Mucosa of descending colon (tissue), 3 donors: ENCODE measurements around the gene RAD51C. TPM values are rescaled to one million over a fixed set of nuclear protein-coding genes. Genes with fewer than 3 reads are reported as not detected.

Source experiments
- ATAC-seq: fragments of 200-7000 bp; cut with Tn5 transposase; one replicate; pipeline ENCODE4 v1.9.1; 2020; ENCODE audit warnings: mild to moderate bottlenecking, moderate library complexity
- DNase-seq, 3 donors: peaks; one replicate each; pipeline ENCODE4 v3.0.0-alpha.2; 2020
- H3K36me3 ChIP-seq: fragments of 200-600 bp; one replicate; pipeline ENCODE4 v1.8.0; 2021; ENCODE audit warnings: low read depth, mild to moderate bottlenecking
- H3K4me1 ChIP-seq: fragments of 200-600 bp; one replicate; pipeline ENCODE4 v1.8.0; 2021; ENCODE audit warnings: low read depth, mild to moderate bottlenecking
- H3K4me3 ChIP-seq: fragments of 200-600 bp; one replicate; pipeline ENCODE4 v1.8.0; 2021; ENCODE audit warnings: mild to moderate bottlenecking
- H3K9me3 ChIP-seq: fragments of 200-600 bp; one replicate; pipeline ENCODE4 v1.8.0; 2021; ENCODE audit warnings: mild to moderate bottlenecking
- intact Hi-C, 2 donors: fragments of 100-400 bp; cut with DNase I in 1 of 2; cut with micrococcal nuclease in 1 of 2; formaldehyde crosslinking; loops; one replicate each; pipeline versions ENCODE4 v1.11.0 to v1.11.1; 2022; cut with DNase I, micrococcal nuclease
- total RNA-seq, 3 donors: library from RNA; stranded (reverse); fragmentation: NEBNext Ultra II Directional in 2 of 3; extraction: Animal tissue kit (Norgen Biotek cat#: 25700) in 2 of 3; gene quantifications; one replicate each; pipeline versions ENCODE4 v1.2.1 to v1.2.4, GENCODE V29; 2021 to 2023
- TF ChIP-seq, protein P1 (sequence below): fragments of 200-600 bp; IDR thresholded peaks from one replicate; pipeline ENCODE4 v1.8.0; 2022; ENCODE audit warnings: antibody characterized with exemption, mild to moderate bottlenecking
- donor health status: DM: no; HTN: no; CAD: no; lungs with moderate emphysema.
- donor health status: DM: no; HTN: no; CAD: no.
- donor health status: DM: no; HTN: yes; CAD: no.

The RAD51C gene
- total RNA-seq, 3 donors from 2014 or later: 6.2 to 20.3 (median 18.9) TPM

GRCh38 chr17:58755269-58755576 is 62.8 kb downstream of the RAD51C start:
- no peaks in the 10 kb centered on the region for H3K36me3 ChIP-seq
- H3K9me3 ChIP-seq: no peaks in the 10 kb centered on the region
- DNase-seq: no peak
- TF ChIP-seq, protein P1, sequence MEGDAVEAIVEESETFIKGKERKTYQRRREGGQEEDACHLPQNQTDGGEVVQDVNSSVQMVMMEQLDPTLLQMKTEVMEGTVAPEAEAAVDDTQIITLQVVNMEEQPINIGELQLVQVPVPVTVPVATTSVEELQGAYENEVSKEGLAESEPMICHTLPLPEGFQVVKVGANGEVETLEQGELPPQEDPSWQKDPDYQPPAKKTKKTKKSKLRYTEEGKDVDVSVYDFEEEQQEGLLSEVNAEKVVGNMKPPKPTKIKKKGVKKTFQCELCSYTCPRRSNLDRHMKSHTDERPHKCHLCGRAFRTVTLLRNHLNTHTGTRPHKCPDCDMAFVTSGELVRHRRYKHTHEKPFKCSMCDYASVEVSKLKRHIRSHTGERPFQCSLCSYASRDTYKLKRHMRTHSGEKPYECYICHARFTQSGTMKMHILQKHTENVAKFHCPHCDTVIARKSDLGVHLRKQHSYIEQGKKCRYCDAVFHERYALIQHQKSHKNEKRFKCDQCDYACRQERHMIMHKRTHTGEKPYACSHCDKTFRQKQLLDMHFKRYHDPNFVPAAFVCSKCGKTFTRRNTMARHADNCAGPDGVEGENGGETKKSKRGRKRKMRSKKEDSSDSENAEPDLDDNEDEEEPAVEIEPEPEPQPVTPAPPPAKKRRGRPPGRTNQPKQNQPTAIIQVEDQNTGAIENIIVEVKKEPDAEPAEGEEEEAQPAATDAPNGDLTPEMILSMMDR: no peak
- intact Hi-C loops: no loop called here
- ATAC-seq: no peak
- no peak overlapping the region for H3K4me3 ChIP-seq
- H3K4me1 ChIP-seq: peaks cover 14% of the 10 kb centered on the region

DNA sequence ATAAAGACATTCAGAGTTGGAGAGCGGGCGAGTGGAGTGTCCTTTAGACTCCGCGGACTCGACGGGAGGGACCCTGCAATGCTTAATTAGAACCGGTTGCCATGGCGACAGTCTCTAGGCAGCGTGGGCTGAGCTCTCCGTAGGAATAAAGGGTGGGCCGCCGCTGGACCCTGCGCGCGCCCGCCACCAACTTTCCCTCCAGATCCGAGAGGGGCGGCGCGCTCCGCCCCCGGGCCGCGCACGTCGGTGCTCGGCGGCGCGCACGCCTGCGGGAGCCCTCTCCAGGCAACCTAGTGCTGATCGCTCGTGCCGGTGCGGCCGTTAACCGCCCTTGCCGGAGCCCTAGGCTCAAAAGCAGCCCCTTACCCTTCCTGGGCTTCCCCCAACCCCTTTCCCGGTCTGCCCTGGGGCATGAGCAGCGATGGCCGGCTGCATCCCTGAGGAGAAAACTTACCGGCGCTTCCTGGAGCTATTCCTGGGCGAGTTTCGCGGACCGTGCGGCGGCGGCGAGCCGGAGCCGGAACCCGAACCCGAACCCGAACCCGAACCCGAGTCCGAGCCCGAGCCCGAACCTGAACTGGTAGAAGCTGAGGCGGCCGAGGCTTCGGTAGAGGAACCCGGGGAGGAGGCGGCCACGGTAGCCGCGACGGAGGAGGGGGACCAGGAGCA is 63.3 kb downstream of the RAD51C start, which contains the start of gene PPM1E:
PPM1E (plus strand) TSS at position 278 of the 669 bp plus-strand sequence.
- DNase-seq: peak; percentile 35 to 51 (median 49)
- intact Hi-C loops: no loop called here
- TF ChIP-seq, protein P1: no peak

DNA sequence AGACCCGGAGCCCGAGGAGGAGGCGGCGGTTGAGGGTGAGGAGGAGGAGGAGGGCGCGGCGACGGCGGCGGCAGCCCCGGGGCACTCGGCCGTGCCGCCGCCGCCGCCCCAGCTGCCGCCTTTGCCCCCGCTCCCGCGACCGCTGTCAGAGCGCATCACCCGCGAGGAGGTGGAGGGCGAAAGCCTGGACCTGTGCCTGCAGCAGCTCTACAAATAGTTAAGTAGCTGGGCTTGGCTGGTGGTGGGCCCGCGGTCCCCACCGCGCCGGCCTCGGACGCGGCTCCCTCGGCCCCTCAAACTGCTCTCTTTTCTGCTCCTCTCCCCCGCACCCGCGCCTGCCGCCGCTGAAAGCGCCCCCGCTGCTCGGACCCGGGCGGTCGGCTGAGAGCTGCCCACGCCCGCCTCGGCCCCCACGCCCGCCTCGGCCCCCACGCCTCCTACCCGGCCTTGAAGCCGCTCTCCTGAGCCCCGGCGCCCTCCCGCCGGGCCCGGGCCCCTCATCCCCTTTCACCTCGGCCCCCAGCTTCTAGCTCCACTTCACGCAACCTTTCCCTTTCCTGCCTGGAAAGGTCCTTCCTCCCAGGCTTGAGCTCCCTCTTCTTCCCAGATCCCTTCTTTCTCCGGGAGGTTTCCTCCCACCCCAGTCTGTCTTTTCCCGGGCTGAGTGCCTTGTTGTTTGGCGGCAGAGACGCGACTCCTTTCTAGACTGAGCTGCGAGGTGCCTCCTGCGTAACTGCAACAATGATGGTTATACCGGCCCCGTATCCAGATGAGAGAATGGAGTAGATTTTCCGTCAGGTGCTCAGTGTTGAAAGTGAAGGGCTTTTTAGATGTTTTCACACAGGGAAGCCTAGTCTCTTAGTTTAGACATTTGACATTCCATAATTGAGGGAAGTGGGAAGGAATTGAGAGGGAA is 64.1 kb downstream of the RAD51C start:
- peak; percentile 18 for ATAC-seq
- TF ChIP-seq, protein P1: no peak
- intact Hi-C loops: no loop called here

More for the DNA sequence above, 63.3 kb downstream of the RAD51C start, which contains the start of gene PPM1E:
- Histone ChIP-seq H3K36me3 (no peaks in the 10 kb centered on the region), H3K9me3 (no peaks in the 10 kb centered on the region), H3K4me3 (no peak within 1 kb of the TSS), H3K4me1 (peaks cover 14% of the 10 kb centered on the region)
- peak; percentile 83 for ATAC-seq

GRCh38 chr17:58757162-58757613 is 64.8 kb downstream of the RAD51C start:
- Histone ChIP-seq H3K36me3 (no peaks in the 10 kb centered on the region), H3K9me3 (no peaks in the 10 kb centered on the region), H3K4me3 (no peak overlapping the region), H3K4me1 (peaks cover 14% of the 10 kb centered on the region)
- DNase-seq (no peak), ATAC-seq (no peak)
- intact Hi-C loops: no loop called here
- TF ChIP-seq, protein P1: no peak

More for the DNA sequence above, 64.1 kb downstream of the RAD51C start:
- no peak overlapping the region for H3K4me3 ChIP-seq
- no peaks in the 10 kb centered on the region for H3K36me3 ChIP-seq
- peaks cover 14% of the 10 kb centered on the region for H3K4me1 ChIP-seq
- H3K9me3 ChIP-seq: no peaks in the 10 kb centered on the region
- DNase-seq: no peak

DNA sequence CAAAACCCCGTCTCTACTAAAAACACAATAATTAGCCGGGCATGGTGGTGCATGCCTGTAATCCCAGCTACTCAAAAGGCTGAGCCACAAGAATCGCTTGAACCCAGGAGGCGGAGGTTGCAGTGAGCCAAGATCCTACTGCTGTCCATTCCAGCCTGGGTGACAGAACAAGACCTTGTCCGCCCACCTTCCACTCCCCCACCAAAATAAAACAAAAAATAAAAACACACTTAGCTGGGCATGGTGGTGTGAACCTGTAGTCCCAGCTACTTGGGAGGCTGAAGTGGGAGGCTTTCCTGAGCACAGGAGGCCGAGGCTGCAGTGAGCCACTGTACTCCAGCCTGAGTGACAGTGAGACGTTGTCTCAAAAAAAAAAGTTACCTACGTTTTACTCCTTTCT is 66.5 kb downstream of the RAD51C start:
- ATAC-seq (no peak), DNase-seq (no peak)
- TF ChIP-seq, protein P1: no peak
- intact Hi-C loops: no loop called here
- Histone ChIP-seq H3K9me3 (no peaks in the 10 kb centered on the region), H3K4me1 (peaks cover 14% of the 10 kb centered on the region), H3K36me3 (no peaks in the 10 kb centered on the region), H3K4me3 (no peak overlapping the region)
